ENCODE measurements around the gene UNCX. TPM values are rescaled to one million over a fixed set of nuclear protein-coding genes. Genes with fewer than 3 reads are reported as not detected.

The UNCX gene
- total RNA-seq, result not detected

DNA sequence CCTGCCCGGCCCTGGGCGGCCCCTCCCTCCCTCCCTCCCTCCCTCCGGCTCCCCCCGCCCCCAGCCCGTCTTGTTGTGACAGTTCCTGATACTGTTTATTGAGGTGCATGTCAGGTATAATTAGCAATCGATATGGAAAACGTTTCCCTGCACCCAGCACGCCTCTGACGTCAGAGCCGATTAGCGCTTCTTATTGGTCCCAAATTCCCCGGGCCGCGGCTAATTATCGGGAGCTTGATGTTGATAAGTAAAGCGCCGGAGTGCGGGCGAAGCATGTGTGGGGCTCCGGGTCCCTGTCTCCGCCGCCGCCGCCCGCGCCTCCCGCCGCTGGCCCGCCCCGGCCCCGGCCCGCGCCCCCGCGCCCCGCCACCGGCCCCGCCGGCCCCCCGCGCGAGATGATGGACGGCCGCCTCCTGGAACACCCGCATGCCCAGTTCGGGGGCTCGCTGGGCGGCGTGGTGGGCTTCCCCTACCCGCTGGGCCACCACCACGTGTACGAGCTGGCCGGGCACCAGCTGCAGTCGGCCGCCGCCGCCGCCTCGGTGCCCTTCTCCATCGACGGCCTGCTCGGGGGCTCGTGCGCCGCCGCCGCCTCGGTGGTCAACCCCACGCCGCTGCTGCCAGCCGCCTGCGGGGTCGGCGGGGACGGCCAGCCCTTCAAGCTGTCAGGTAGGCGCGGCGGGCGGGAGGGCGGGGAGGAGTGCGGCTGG is at the start of gene UNCX:
Gene UNCX, plus strand, starts transcription at position 250 of the 710 bp plus-strand sequence. Its CDS starts 146 bp downstream, at position 396.
- DNase-seq (ENCODE audit: extremely low spot score in 2 of 2), result no peak
- TF ChIP-seq POLR2A (IDR thresholded peaks at IDR 0.05) (no peak), POLR2AphosphoS5 (IDR thresholded peaks at IDR 0.05; ENCODE audit: insufficient read depth in 1 of 2, low read depth in 1 of 2) (no peak)
- TF ChIP-seq, protein P1, sequence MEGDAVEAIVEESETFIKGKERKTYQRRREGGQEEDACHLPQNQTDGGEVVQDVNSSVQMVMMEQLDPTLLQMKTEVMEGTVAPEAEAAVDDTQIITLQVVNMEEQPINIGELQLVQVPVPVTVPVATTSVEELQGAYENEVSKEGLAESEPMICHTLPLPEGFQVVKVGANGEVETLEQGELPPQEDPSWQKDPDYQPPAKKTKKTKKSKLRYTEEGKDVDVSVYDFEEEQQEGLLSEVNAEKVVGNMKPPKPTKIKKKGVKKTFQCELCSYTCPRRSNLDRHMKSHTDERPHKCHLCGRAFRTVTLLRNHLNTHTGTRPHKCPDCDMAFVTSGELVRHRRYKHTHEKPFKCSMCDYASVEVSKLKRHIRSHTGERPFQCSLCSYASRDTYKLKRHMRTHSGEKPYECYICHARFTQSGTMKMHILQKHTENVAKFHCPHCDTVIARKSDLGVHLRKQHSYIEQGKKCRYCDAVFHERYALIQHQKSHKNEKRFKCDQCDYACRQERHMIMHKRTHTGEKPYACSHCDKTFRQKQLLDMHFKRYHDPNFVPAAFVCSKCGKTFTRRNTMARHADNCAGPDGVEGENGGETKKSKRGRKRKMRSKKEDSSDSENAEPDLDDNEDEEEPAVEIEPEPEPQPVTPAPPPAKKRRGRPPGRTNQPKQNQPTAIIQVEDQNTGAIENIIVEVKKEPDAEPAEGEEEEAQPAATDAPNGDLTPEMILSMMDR (IDR thresholded peaks at IDR 0.05), result no peak
- Histone ChIP-seq H3K36me3 (no peaks in the 10 kb centered on the region), H3K4me3 (no peak within 1 kb of the TSS), H3K27me3 (peaks cover 38% of the 10 kb centered on the region), H3K27ac (no peak within 1 kb of the TSS), H3K4me1 (no peaks in the 10 kb centered on the region), H3K9me3 (no peaks in the 10 kb centered on the region)
- intact Hi-C loops (cut with DNase I), result no loop called here

DNA sequence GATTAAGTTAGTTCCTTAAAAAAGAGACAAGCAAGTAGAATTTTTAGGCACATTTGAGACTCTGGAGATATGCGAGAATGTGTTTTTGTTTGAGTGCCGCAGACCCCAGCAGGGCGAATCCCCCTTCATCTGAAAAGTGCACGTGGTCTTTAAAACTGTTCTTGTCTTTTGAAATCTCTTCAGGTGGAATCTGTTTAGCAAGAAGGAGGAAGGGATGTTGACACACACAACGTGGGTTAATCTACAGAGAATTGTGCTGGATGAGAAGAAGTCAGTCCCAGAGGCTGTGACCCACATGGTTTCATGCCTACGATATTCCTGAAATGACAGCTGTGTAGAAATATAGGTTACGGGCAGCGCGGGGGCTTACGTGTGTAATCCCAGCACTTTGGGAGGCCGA is 45.5 kb upstream of the UNCX start:
- TF ChIP-seq, protein P1 (IDR thresholded peaks at IDR 0.05), result no peak
- no peak for TF ChIP-seq POLR2A (IDR thresholded peaks at IDR 0.05)
- no peak for TF ChIP-seq POLR2AphosphoS5 (IDR thresholded peaks at IDR 0.05; ENCODE audit: insufficient read depth in 1 of 2, low read depth in 1 of 2)
- Histone ChIP-seq H3K4me3 (no peak overlapping the region), H3K4me1 (no peaks in the 10 kb centered on the region), H3K27me3 (no peaks in the 10 kb centered on the region), H3K9me3 (no peaks in the 10 kb centered on the region), H3K36me3 (no peaks in the 10 kb centered on the region), H3K27ac (no peak overlapping the region)
- intact Hi-C loops (cut with DNase I), result no loop called here
- DNase-seq (ENCODE audit: extremely low spot score in 2 of 2), result no peak

DNA sequence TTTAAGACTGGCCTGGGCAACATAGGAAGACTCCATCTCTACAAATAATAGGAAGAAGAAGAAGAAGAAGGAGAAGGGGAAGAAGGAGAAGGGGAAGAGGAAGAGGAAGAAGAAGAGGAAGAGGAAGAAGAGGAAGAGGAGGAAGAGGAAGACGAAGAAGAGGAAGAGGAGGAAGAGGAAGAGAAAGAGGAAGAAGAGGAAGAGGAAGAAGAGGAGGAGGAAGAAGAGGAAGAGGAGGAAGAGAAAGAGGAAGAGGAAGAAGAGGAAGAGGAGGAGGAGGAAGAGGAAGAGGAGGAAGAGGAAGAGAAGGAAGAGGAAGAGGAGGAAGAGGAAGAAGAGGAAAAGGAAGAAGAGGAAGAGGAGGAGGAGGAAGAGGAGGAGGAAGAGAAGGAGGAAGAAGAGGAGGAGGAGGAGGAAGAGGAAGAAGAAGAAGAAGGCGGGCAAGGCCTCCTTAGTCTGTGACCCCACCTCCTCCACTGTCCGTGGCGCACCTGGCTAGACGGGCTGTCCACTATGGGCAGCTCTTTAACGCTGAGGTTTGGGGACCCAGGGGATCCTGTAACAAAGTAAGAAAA is 43.9 kb upstream of the UNCX start:
- intact Hi-C loops (cut with DNase I), result no loop called here
- H3K9me3 ChIP-seq, result no peaks in the 10 kb centered on the region
- no peaks in the 10 kb centered on the region for H3K27me3 ChIP-seq
- TF ChIP-seq POLR2A (IDR thresholded peaks at IDR 0.05), result no peak
- TF ChIP-seq POLR2AphosphoS5 (IDR thresholded peaks at IDR 0.05; ENCODE audit: insufficient read depth in 1 of 2, low read depth in 1 of 2), result no peak
- TF ChIP-seq, protein P1 (IDR thresholded peaks at IDR 0.05), result no peak
- DNase-seq (ENCODE audit: extremely low spot score in 2 of 2), result no peak
- no peaks in the 10 kb centered on the region for H3K36me3 ChIP-seq
- H3K27ac ChIP-seq, result no peak overlapping the region
- H3K4me1 ChIP-seq, result no peaks in the 10 kb centered on the region
- H3K4me3 ChIP-seq, result no peak overlapping the region

DNA sequence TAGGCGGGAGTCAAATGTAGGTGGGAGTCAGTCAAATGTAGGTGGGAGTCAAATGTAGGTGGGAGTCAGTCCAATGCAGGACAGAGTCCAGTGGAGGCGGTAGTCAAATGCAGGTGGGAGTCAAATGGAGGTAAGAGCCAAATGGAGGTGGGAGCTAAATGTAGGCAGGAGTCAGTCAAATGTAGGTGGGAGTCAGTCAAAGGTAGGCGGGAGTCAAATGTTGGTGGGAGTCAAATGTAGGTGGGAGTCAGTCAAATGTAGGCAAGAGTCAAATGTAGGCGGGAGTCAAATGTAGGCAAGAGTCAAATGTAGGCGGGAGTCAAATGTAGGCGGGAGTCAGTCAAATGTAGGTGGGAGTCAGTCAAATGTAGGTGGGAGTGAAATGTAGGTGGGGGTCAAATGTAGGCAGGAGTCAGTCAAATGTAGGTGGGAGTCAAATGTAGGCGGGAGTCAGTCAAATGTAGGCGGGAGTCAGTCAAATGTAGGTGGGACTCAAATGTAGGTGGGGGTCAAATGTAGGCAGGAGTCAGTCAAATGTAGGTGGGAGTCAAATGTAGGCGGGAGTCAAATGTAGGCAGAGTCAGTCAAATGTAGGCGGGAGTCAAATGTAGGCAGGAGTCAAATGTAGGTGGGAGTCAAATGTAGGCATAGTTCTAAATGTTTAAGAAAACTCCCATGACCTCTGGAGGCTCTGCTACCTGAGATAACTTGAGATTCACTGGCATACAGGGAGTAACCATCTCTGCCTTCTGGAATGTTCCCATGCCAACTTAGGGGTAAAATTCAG is 42.5 kb upstream of the UNCX start:
- DNase-seq (ENCODE audit: extremely low spot score in 2 of 2), result no peak
- H3K4me3 ChIP-seq, result no peak overlapping the region
- TF ChIP-seq, protein P1 (IDR thresholded peaks at IDR 0.05), result no peak
- no peak for TF ChIP-seq POLR2A (IDR thresholded peaks at IDR 0.05)
- TF ChIP-seq POLR2AphosphoS5 (IDR thresholded peaks at IDR 0.05; ENCODE audit: insufficient read depth in 1 of 2, low read depth in 1 of 2), result no peak
- no peaks in the 10 kb centered on the region for H3K36me3 ChIP-seq
- no peak overlapping the region for H3K27ac ChIP-seq
- no peaks in the 10 kb centered on the region for H3K4me1 ChIP-seq
- intact Hi-C loops (cut with DNase I), result no loop called here
- no peaks in the 10 kb centered on the region for H3K27me3 ChIP-seq
- H3K9me3 ChIP-seq, result no peaks in the 10 kb centered on the region
